ENCODE results near the gene PNLIPRP2. TPM values are rescaled to one million over a fixed set of nuclear protein-coding genes. Genes with fewer than 3 reads are reported as not detected.

Gene PNLIPRP2
- total RNA-seq, 1 donor from 2014 or later = not detected

DNA sequence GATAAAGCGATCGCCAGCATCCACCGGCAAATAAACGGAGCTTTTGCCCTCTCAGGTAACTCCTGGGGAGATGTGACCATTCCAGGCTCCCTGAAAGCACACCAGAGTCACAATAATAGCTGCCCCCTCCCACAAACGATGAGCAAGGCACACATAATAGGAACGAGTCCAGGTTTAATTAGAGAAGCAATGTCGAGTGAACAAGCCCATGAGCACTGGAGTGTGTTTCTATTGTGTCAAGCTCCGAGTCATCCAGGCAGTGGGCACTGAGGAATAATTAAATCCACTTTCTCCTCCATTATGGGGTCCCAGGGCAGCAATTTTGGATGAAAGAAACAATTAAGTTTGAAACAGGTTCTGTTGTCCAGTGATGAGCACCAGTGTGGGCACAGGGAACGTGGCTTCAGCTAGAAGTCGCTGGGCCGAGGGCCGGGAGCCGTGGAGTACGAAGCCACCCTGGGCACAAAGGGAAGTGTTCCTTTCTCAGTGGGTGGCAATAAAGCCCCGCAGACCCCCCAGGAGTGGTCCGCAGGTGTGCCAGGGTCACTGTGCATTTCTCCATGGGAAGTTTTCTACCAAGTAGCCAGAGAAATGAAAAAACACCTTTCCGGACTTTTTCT lies 12.0 kb downstream of the PNLIPRP2 start:
- TF ChIP-seq, protein P1, sequence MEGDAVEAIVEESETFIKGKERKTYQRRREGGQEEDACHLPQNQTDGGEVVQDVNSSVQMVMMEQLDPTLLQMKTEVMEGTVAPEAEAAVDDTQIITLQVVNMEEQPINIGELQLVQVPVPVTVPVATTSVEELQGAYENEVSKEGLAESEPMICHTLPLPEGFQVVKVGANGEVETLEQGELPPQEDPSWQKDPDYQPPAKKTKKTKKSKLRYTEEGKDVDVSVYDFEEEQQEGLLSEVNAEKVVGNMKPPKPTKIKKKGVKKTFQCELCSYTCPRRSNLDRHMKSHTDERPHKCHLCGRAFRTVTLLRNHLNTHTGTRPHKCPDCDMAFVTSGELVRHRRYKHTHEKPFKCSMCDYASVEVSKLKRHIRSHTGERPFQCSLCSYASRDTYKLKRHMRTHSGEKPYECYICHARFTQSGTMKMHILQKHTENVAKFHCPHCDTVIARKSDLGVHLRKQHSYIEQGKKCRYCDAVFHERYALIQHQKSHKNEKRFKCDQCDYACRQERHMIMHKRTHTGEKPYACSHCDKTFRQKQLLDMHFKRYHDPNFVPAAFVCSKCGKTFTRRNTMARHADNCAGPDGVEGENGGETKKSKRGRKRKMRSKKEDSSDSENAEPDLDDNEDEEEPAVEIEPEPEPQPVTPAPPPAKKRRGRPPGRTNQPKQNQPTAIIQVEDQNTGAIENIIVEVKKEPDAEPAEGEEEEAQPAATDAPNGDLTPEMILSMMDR (IDR thresholded peaks at IDR 0.05) = no peak
- H3K27me3 ChIP-seq = no peaks in the 10 kb centered on the region
- no peaks in the 10 kb centered on the region for H3K9me3 ChIP-seq
- DNase-seq (no peak), ATAC-seq (no peak)
- H3K27ac ChIP-seq = no peak overlapping the region
- intact Hi-C loops (cut with DNase I) = no loop called here
- no peaks in the 10 kb centered on the region for H3K36me3 ChIP-seq
- H3K4me3 ChIP-seq = no peak overlapping the region
- H3K4me1 ChIP-seq = no peaks in the 10 kb centered on the region

DNA sequence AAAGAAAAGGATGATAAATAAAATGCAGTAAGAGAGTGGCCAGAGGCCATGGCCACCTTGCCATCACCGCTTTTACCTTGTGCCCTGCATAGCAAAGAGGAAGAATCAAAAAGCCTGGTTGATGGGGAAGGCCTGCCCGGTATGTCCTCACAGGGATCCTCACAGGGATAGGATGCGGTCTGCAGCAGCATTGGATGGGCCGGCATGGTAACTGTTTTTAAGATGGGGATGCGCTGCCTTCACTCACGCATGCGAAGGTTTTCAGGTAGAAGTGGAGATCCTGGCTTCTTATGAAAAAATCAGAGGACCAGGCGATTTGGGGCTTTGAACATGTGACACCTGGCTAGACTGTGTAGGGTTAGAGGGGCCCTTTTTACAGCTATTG lies 12.5 kb downstream of the PNLIPRP2 start:
- Histone ChIP-seq H3K4me3 (no peak overlapping the region), H3K4me1 (no peaks in the 10 kb centered on the region), H3K36me3 (no peaks in the 10 kb centered on the region), H3K27me3 (no peaks in the 10 kb centered on the region), H3K27ac (no peak overlapping the region), H3K9me3 (no peaks in the 10 kb centered on the region)
- DNase-seq = no peak
- no peak for ATAC-seq
- TF ChIP-seq, protein P1 (IDR thresholded peaks at IDR 0.05) = no peak
- intact Hi-C loops (cut with DNase I) = no loop called here

DNA sequence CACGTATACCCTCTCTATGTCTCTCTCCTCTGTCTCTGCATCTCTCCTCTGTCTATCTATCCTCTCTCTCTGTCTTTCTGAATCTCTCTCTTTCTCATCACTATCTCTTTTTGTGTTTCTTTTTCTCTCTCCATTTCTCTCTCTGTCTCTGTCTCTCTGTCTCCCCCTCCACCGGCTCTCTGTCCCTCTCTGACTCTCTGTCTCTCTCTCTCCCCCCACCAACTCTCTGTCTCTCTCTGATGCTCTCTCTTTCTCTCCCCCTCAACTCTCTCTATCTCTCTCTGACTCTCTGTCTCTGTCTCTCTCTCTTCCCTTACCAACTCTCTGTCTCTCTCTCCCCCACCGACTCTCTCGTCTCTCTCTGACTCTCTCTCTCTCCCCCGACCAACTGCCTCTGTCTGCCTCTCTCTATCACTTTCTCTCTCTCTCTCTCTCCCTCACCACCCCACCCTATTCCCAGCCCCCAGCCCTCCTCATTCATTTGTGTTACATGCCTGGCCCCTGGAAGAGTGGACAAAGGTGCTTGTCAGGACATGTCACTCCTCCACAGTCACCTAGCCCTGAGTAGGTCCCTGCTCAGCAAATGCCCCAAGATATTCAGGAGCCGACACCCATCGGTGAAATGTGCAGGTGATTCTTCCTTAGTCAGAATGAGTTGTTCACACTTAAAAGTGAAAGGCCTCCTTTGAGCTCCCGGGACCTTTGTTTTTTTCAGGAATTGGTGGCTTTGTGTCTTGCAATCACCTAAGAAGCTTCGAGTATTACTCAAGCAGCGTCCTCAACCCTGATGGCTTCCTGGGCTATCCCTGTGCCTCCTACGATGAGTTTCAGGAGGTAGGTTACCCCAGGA lies 13.6 kb downstream of the PNLIPRP2 start:
- no peak overlapping the region for H3K4me3 ChIP-seq
- ATAC-seq (no peak), DNase-seq (no peak)
- intact Hi-C loops (cut with DNase I) = no loop called here
- H3K4me1 ChIP-seq = no peaks in the 10 kb centered on the region
- H3K27me3 ChIP-seq = no peaks in the 10 kb centered on the region
- H3K36me3 ChIP-seq = no peaks in the 10 kb centered on the region
- TF ChIP-seq, protein P1 (IDR thresholded peaks at IDR 0.05) = no peak
- H3K9me3 ChIP-seq = no peaks in the 10 kb centered on the region
- no peak overlapping the region for H3K27ac ChIP-seq

DNA sequence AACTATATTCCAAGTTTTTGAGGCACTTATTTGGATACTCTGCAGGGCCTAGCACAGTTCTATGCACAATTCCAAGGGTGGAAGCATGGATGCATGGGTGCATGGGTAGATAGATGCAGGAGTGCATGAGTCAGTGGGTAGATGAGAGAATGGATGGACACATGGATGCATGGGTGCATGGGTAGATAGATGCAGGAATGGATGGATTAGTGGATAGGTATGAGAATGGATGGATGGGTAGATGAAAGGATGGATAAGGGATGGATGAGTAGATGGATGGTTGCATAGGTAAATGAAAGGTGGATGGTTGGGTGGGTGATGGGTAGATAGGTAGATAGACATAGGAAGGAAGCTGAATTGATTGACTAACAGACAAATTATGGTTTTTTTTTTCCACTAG lies 15.6 kb downstream of the PNLIPRP2 start:
- intact Hi-C loops (cut with DNase I) = no loop called here
- Histone ChIP-seq H3K27ac (no peak overlapping the region), H3K27me3 (no peaks in the 10 kb centered on the region), H3K9me3 (no peaks in the 10 kb centered on the region), H3K4me1 (no peaks in the 10 kb centered on the region), H3K4me3 (no peak overlapping the region), H3K36me3 (no peaks in the 10 kb centered on the region)
- TF ChIP-seq, protein P1 (IDR thresholded peaks at IDR 0.05) = no peak
- DNase-seq (no peak), ATAC-seq (no peak)

DNA sequence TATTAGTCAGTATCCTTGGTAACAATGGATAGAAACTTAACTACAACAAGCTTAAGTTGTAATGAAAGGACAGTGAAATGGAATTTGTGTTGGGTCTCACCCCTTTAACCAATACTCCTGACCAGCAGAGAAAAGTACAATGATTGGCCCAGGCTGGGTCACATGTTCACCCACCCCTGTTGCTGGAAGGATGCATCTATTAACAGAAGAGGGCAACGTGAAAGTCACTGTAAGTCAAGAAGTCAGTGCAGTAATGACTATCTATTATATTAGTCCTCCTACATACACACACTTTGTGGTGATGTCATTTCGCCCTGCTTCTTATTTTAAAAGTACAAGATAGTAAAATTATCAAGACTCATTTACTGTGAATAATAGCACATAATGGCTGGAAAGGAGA lies 16.2 kb downstream of the PNLIPRP2 start:
- DNase-seq (no peak), ATAC-seq (no peak)
- Histone ChIP-seq H3K27me3 (no peaks in the 10 kb centered on the region), H3K36me3 (no peaks in the 10 kb centered on the region), H3K9me3 (no peaks in the 10 kb centered on the region), H3K27ac (no peak overlapping the region), H3K4me3 (no peak overlapping the region), H3K4me1 (no peaks in the 10 kb centered on the region)
- intact Hi-C loops (cut with DNase I) = no loop called here
- TF ChIP-seq, protein P1 (IDR thresholded peaks at IDR 0.05) = no peak
